OCI-LY3 (cell line): Measurements from ENCODE around the gene GGT7.
A peak's percentile ranks its signal among the peaks of the same experiment; 100 is the strongest.

Experiments
- H2AFZ ChIP-seq: fragments of 200-600, 300-600 bp; shearing (Covaris generic); 2 replicates; pipeline ENCODE4 v1.6.0; 2014; ENCODE audit warnings: antibody characterized with exemption, low read depth, low read length
- H3K27ac ChIP-seq: fragments of 200-600, 300-600 bp; sonication (generic); 2 replicates; pipeline ENCODE4 v1.5.1; 2014; ENCODE audit warnings: mild to moderate bottlenecking, low read length, moderate library complexity, mixed read lengths
- H3K27me3 ChIP-seq: fragments of 200-600, 300-600 bp; sonication (generic); 2 replicates; pipeline ENCODE4 v1.6.1; 2014; ENCODE audit warnings: low read depth, low read length, mixed read lengths
- H3K36me3 ChIP-seq: fragments of 200-600, 300-600 bp; sonication (generic); replicated peaks from 2 replicates; pipeline ENCODE3; 2014; ENCODE audit warnings: low read depth, low read length, mixed read lengths
- H3K4me1 ChIP-seq: fragments of 300-600, 200-600 bp; sonication (generic); 2 replicates; pipeline ENCODE4 v1.6.1; 2014; ENCODE audit warnings: low read length, mixed read lengths
- H3K4me2 ChIP-seq: fragments of 200-600, 300-600 bp; sonication (generic); 2 replicates; pipeline ENCODE4 v1.6.1; 2014; ENCODE audit warnings: low read length, mixed read lengths
- H3K4me3 ChIP-seq: fragments of 300-600, 200-600 bp; sonication (generic); 2 replicates; pipeline ENCODE4 v1.5.1; 2014; ENCODE audit warnings: antibody characterized with exemption, mild to moderate bottlenecking, low read length, moderate library complexity
- H3K79me2 ChIP-seq: fragments of 300-600, 200-600 bp; shearing (Covaris generic); 2 replicates; pipeline ENCODE4 v1.6.1; 2014; ENCODE audit warnings: mild to moderate bottlenecking, low read length, mixed read lengths
- H3K9ac ChIP-seq: fragments of 300-600, 200-600 bp; shearing (Covaris generic); 2 replicates; pipeline ENCODE4 v1.6.0; 2014; ENCODE audit warnings: mild to moderate bottlenecking, low read length, moderate library complexity
- H3K9me3 ChIP-seq: fragments of 200-600, 300-600 bp; shearing (Covaris generic); 2 replicates; pipeline ENCODE4 v1.6.1; 2014; ENCODE audit warnings: low read length, mixed read lengths; ENCODE audit not compliant: insufficient read depth
- H4K20me1 ChIP-seq: fragments of 200-600, 300-600 bp; sonication (generic); 2 replicates; pipeline ENCODE4 v1.6.1; 2016; ENCODE audit warnings: low read length, mixed read lengths; ENCODE audit not compliant: insufficient read depth
- EZH2phosphoT487 ChIP-seq: fragments of 200-600 bp; shearing (Covaris generic); IDR thresholded peaks from 2 replicates; pipeline ENCODE4 v1.6.1; 2018; ENCODE audit warnings: antibody characterized with exemption, mixed run types, low read depth
- TF ChIP-seq, protein P1 (sequence below): fragments of 200-600, 300-600 bp; sonication (generic); IDR thresholded peaks from 2 replicates; pipeline ENCODE4 v1.5.1; 2014; ENCODE audit warnings: antibody characterized with exemption, low read length, low read depth

GGT7 gene

DNA sequence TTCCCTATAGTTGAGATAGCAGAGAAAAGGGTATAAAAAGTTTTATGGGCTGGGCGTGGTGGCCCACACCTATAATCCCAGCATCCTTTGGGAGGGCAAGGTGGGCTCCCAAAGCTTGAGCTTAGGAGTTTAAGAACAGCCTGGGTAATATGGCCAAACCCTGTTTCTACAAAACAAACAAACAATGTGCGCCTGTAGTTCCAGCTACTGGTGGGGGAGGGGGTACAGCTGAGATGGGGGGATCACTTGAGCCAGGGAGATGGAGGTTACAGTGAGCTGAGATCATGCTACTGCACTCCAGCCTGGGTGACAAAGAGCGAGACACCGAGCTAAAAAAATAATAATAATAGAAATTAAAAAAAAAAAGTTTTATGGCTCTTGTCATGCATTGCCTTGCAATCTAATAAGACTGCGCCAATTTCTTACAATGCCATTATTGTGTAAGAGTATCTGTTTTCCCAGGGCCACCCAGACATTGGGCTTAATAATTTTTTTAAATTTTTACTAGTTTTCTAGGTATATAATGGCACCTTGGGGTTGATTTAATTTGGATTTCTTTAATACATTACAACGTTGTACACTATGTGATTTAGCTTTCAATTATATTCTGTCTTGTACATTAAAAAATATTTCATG is 7.7 kb upstream of the GGT7 start:
- Histone ChIP-seq H3K4me3 (no peak overlapping the region), H3K27ac (no peak overlapping the region), H3K79me2 (no peaks in the 10 kb centered on the region), H4K20me1 (no peaks in the 10 kb centered on the region), H3K4me1 (peaks cover 10% of the 10 kb centered on the region), H2AFZ (no peak overlapping the region), H3K4me2 (no peak overlapping the region), H3K27me3 (no peaks in the 10 kb centered on the region), H3K36me3 (peaks cover 5% of the 10 kb centered on the region), H3K9me3 (no peaks in the 10 kb centered on the region), H3K9ac (no peak overlapping the region)
- TF ChIP-seq, protein P1, sequence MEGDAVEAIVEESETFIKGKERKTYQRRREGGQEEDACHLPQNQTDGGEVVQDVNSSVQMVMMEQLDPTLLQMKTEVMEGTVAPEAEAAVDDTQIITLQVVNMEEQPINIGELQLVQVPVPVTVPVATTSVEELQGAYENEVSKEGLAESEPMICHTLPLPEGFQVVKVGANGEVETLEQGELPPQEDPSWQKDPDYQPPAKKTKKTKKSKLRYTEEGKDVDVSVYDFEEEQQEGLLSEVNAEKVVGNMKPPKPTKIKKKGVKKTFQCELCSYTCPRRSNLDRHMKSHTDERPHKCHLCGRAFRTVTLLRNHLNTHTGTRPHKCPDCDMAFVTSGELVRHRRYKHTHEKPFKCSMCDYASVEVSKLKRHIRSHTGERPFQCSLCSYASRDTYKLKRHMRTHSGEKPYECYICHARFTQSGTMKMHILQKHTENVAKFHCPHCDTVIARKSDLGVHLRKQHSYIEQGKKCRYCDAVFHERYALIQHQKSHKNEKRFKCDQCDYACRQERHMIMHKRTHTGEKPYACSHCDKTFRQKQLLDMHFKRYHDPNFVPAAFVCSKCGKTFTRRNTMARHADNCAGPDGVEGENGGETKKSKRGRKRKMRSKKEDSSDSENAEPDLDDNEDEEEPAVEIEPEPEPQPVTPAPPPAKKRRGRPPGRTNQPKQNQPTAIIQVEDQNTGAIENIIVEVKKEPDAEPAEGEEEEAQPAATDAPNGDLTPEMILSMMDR: no peak
- TF ChIP-seq EZH2phosphoT487: no peak

DNA sequence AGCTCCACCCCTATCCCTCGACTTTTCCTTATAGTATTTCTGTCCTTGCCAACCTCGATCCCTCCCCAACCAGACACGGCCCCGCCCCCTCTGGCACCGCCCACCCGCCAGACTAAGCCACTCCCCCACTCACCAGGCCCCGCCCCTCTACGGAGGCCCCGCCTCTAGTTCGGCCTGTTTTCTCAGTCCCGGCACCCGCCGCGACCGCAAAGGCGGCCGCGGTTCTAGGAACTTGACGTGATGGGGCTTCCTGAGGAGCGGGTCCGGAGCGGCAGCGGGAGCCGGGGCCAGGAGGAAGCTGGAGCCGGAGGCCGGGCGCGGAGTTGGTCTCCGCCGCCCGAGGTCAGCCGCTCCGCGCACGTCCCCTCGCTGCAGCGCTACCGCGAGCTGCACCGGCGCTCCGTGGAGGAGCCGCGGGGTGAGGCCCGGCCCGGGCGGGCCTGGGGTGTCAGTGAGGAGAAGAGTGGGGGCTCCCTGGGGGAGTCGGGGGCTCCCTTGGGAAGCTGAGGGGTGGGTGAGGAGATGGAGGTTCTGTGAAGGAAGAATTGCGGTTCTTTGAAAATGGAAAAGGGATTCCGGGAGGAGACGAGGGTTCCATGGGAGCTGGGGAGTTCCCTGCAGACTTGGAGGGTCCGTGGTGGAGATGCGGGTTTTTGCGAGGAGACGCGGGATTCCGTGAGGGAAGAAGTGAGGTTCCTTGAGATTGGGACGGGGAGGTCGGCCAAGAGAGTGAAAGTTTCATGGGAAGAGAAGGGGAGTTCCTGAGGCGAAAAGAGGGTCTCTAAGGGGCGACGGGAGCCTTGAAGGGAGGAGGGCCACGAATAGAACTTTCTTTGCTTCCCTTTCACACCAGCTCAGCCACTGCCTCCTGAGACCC is 4.0 kb upstream of the GGT7 start, which contains the start of gene ACSS2:
TSS of gene ACSS2 (plus strand) at position 207 of the 877 bp plus-strand sequence. CDS start at position 241, 34 bp downstream.
- H3K9me3 ChIP-seq: no peaks in the 10 kb centered on the region
- H3K27me3 ChIP-seq: 0 out of 2 replicates have a peak, but pooled peaks cover 3% of the 10 kb centered on the region
- TF ChIP-seq EZH2phosphoT487: no peak
- TF ChIP-seq, protein P1: no peak
- H3K4me1 ChIP-seq: peaks cover 23% of the 10 kb centered on the region
- no peak within 1 kb of the TSS for H3K27ac ChIP-seq
- peak within 1 kb of the TSS; percentile 81 for H3K4me2 ChIP-seq
- H2AFZ ChIP-seq: peak within 1 kb of the TSS; percentile 48
- H3K79me2 ChIP-seq: no peaks in the 10 kb centered on the region
- peak within 1 kb of the TSS; percentile 83 for H3K4me3 ChIP-seq
- H3K9ac ChIP-seq: peak within 1 kb of the TSS; percentile 74
- H3K36me3 ChIP-seq: no peaks in the 10 kb centered on the region
- H4K20me1 ChIP-seq: no peaks in the 10 kb centered on the region

DNA sequence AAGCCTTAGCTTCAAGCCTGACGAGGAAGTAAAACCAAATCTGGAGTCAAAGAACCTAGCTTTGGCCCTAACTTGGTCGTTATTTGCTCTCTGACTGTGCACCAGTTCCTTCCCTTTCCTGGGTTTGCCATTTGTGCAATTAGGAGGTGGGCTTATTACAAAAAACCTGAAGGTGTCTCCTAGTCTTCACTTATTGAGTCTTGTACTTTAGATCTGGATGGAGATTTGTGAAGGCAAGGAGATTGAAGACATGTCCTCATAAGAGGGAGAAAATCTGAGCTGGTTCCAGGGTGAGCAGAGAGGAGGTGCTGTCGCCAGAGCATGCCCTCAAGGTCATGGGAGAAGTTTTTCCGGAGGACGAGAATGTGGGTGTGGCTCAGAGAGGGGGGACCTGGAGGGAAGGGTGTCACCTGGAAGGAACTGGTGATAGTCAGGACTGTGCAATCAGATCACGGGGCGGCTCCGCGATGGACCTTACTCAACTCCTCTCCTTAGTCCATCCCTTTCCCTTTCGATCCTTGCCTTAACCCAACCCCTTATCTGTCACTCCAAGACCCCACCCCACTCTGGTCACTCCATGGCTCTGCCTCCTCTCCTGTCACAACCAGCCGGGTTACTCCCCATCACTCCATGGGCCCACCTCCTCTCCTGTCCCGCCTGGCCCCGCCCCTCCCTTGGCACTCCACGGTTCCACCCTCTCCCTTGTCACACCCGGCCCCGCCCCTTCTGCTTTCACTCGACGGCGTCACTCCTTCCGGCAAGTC is 3.2 kb upstream of the GGT7 start:
- Histone ChIP-seq H3K4me1 (peaks cover 23% of the 10 kb centered on the region), H3K4me3 (peak overlapping the region; percentile 83), H3K27ac (no peak overlapping the region), H3K9me3 (no peaks in the 10 kb centered on the region), H3K36me3 (no peaks in the 10 kb centered on the region), H3K79me2 (no peaks in the 10 kb centered on the region), H4K20me1 (no peaks in the 10 kb centered on the region), H3K9ac (peak overlapping the region; percentile 8; the same call in 1 of the 2 replicates), H2AFZ (peak overlapping the region; percentile 43; the same call in 1 of the 2 replicates), H3K27me3 (0 out of 2 replicates have a peak, but pooled peaks cover 3% of the 10 kb centered on the region), H3K4me2 (peak overlapping the region; percentile 81)
- TF ChIP-seq, protein P1: peak; percentile 23
- TF ChIP-seq EZH2phosphoT487: no peak
